Measurements from ENCODE around the gene KIF26B.
"Not testable (repeated sequence)": the region's sequence is repeated elsewhere in the genome, so short reads cannot be mapped to it uniquely, and the experiment has no call there.

The KIF26B gene

GRCh38 chr1:245666412-245666811, 511.6 kb downstream of the KIF26B start:
- TF ChIP-seq, protein P1, sequence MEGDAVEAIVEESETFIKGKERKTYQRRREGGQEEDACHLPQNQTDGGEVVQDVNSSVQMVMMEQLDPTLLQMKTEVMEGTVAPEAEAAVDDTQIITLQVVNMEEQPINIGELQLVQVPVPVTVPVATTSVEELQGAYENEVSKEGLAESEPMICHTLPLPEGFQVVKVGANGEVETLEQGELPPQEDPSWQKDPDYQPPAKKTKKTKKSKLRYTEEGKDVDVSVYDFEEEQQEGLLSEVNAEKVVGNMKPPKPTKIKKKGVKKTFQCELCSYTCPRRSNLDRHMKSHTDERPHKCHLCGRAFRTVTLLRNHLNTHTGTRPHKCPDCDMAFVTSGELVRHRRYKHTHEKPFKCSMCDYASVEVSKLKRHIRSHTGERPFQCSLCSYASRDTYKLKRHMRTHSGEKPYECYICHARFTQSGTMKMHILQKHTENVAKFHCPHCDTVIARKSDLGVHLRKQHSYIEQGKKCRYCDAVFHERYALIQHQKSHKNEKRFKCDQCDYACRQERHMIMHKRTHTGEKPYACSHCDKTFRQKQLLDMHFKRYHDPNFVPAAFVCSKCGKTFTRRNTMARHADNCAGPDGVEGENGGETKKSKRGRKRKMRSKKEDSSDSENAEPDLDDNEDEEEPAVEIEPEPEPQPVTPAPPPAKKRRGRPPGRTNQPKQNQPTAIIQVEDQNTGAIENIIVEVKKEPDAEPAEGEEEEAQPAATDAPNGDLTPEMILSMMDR (IDR thresholded peaks at IDR 0.05; ENCODE audit: control insufficient read depth, insufficient read depth, low read depth, low read length, missing control alignments): no peak

GRCh38 chr1:245671349-245671748, 516.6 kb downstream of the KIF26B start:
- no peak overlapping the region for H3K4me3 ChIP-seq (ENCODE audit: control insufficient read depth, low read depth, low read length)
- no peak for DNase-seq (ENCODE audit: low read depth)
- TF ChIP-seq, protein P1 (IDR thresholded peaks at IDR 0.05; ENCODE audit: control insufficient read depth, insufficient read depth, low read depth, low read length, missing control alignments): no peak

More at GRCh38 chr1:245666412-245666811, 511.6 kb downstream of the KIF26B start:
- no peak for DNase-seq (ENCODE audit: low read depth)
- H3K4me3 ChIP-seq (ENCODE audit: control insufficient read depth, low read depth, low read length): no peak overlapping the region

- no peak for DNase-seq (ENCODE audit: low read depth)
- TF ChIP-seq, protein P1 (IDR thresholded peaks at IDR 0.05; ENCODE audit: control insufficient read depth, insufficient read depth, low read depth, low read length, missing control alignments): no peak
- no peak overlapping the region for H3K4me3 ChIP-seq (ENCODE audit: control insufficient read depth, low read depth, low read length)
These were observed 517.4 kb downstream of the KIF26B start for GRCh38 chr1:245671966-245672767.

GRCh38 chr1:245672836-245673656, 518.3 kb downstream of the KIF26B start:
- H3K4me3 ChIP-seq (ENCODE audit: control insufficient read depth, low read depth, low read length); DNase-seq (ENCODE audit: low read depth): not testable (repeated sequence)

GRCh38 chr1:245673881-245674414, 519.2 kb downstream of the KIF26B start:
- TF ChIP-seq, protein P1 (IDR thresholded peaks at IDR 0.05; ENCODE audit: control insufficient read depth, insufficient read depth, low read depth, low read length, missing control alignments): no peak
- H3K4me3 ChIP-seq (ENCODE audit: control insufficient read depth, low read depth, low read length): no peak overlapping the region
- peak; percentile 13 for DNase-seq (ENCODE audit: low read depth)

DNA sequence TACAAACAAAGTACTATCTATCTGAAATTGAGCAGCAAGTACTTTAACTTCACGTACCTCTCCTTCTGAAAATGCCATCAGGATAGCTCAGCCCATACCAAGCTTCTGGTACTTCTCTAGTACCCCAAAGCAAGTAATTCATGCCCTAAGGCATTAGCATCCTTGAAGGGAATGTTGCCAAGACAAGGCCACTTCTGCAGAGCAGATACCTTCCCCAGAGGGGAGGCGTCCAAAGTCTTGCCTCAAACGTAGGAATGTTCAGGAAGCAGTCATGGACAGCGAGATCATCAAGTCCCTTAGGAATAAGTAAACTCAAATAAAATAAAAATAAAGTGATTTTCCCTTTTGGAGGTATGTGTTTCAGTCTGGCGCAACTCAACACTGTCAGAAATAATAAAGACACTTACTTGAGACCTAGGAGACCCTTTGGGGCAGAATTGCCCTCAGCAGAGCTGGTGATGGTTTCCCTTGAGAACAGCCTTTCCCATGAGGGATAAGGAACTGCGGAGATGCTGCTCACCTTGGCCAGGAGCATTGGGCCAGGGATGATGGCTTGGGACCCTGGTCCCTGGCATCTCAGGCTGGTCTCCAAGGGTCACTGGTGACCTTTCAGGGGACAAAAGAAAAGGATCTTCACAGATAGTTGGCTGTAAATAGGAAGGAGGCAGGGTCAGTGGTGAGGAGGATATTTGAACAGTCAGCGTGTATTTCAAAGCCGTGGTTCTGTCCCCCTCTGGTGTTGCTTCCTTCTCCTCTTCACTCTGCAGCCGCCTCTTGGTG, 522.9 kb downstream of the KIF26B start:
- DNase-seq (ENCODE audit: low read depth): no peak
- TF ChIP-seq, protein P1 (IDR thresholded peaks at IDR 0.05; ENCODE audit: control insufficient read depth, insufficient read depth, low read depth, low read length, missing control alignments): no peak
- no peak overlapping the region for H3K4me3 ChIP-seq (ENCODE audit: control insufficient read depth, low read depth, low read length)

All from AG09309 (cell line).